GM12891 (cell line): ENCODE results near the gene DNAJC18.

Source experiments
- POLR2A ChIP-seq: IDR thresholded peaks from 2 replicates; pipeline ENCODE4 v1.6.1; 2011; ENCODE audit warnings: low read depth, low read length, control low read depth
- POLR2AphosphoS5 ChIP-seq: IDR thresholded peaks from 2 replicates; pipeline ENCODE4 v1.6.1; 2011; ENCODE audit warnings: low read depth, low read length, control low read depth
- POU2F2 ChIP-seq: IDR thresholded peaks from 2 replicates; pipeline ENCODE4 v1.6.1; 2011; ENCODE audit warnings: low read depth, mild to moderate bottlenecking, control low read depth, low read length, moderate library complexity
- TAF1 ChIP-seq: IDR thresholded peaks from 2 replicates; pipeline ENCODE4 v1.6.1; 2011; ENCODE audit warnings: low read depth, low read length, control low read depth

DNA sequence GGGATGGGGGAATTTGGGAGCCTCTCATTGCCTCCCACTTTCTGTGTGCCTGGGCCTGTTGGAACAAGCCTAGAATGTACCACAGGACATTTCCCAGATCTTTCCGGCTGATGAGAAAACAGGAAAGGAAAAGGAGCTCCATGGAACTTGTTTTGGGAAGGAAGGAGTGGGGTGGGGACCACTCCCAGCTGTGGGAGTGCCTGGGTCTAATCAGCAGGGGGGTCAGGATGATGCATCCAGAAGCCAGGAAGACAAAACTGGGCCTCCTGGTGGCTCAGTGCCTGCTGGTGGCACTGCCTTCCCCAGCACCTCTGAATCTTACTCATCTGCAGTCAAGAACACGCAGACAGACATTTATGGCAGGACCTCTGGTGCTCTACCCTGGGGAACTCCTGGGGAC is 34.2 kb upstream of the DNAJC18 start:
- TF ChIP-seq POLR2AphosphoS5 (no peak), TAF1 (no peak), POLR2A (no peak), POU2F2 (no peak)
